Stimulated activated CD4-positive, alpha-beta T cell treated with anti-CD3 and anti-CD28 coated beads, Interleukin-15, amount 100 ng/mL, for 1 hour (primary cell): Measurements from ENCODE around the gene CBX2.

Source experiments
- DNase-seq, 2 donors: peaks; one replicate each; pipeline ENCODE4 v3.0.0-alpha.2; 2020; ENCODE audit warnings: low read depth in 1 of 2, low spot score in 1 of 2

Gene CBX2

DNA sequence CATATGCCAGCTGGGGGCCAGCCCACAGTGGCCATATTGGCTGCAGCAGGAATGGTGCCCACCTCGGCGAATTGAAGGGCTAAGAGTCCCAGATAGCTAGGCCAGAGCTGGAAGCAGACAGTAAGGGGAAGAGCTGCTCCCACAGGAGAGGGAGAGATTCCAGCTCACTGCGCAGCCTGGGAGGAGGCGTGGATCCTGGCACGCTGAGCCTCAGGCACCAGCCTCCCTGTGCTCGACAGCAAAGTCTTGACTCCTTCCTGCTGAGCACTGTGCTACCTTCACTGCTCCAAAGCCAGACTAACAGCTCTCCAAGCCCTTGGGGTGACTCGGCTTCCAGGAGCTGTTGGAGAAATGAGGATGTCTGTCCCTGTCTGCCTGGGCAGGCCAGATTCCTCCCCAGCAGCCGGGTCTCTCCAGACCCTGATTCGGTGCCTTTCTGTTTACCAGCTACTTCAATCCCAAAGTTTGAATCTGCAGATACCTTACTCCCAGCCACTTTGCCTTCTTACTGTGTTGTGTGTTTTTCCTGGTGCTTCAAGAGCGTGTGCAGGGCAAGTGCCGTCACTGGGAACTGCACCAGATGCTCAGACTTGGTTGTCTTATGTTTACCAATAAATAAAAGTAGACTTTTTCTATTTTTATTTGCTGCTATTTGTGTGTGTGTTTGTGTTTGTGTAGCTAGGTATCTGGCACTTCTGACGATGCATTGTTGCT lies 9.1 kb downstream of the CBX2 start:
- DNase-seq, result no peak

DNA sequence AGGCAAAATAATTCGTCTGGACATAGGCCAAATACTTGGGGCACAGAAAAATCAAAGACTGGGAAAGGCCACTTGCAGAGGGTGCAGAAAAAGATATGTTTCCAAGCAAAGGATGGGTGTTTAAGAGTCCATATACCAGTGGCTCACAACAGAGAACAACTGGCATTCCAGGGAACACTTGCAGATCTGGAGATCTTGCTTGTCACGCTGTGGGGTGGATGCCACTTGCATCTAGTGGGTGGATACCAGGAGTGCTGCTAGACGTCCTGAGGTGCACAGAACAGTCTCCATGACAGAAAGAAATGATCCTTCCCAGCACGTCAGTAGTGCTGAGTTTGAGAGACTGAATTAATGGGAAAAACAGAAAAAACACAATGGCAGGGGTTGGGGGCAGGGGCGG lies 10.5 kb downstream of the CBX2 start:
- DNase-seq, result no peak

DNA sequence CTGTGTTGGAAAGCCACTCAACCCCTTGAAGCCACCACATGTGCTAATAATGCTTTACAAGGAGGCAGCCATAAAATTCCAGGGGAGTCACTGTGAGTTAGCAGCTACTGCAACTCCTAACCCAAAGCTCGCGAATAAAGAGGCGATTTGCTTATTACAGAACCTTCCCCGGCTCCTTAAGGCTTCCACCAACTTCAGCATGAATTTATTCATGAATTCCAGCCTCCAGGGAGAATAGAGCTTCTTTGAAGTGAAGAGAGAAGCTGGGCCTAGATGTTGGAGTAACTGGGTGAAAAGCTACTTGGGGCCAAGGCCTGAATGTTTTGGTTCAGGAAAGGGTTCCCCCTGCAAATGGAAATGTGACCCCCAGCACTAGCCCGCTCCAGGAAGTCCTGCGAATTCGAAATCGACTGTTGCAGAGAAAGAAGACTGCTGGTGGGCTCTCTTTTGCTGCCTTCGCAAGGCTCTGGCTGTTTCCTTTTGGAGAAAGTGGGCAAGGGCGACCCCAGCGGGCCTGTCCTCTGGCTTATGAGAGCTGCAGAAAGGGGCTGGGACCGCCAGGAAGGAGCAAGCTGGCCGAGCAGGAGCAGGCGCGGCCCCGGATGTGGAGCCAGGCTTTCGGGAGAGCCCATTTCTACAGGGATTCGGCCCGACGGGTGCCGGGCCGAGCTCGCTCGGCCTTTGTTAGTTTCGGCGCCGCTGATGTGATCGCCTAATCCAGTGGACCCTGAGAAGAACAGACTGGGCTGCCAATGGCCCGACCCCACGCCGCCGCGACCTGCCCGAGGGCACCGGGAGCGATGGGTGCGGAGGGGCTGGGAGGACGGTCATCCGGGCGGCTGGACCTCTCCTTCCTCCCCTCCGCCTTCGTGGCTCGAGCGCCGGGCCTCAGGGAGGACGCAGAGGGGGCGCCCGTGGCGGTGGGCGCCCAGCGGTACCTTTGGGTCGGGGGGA lies 11.3 kb downstream of the CBX2 start:
- no peak for DNase-seq

DNA sequence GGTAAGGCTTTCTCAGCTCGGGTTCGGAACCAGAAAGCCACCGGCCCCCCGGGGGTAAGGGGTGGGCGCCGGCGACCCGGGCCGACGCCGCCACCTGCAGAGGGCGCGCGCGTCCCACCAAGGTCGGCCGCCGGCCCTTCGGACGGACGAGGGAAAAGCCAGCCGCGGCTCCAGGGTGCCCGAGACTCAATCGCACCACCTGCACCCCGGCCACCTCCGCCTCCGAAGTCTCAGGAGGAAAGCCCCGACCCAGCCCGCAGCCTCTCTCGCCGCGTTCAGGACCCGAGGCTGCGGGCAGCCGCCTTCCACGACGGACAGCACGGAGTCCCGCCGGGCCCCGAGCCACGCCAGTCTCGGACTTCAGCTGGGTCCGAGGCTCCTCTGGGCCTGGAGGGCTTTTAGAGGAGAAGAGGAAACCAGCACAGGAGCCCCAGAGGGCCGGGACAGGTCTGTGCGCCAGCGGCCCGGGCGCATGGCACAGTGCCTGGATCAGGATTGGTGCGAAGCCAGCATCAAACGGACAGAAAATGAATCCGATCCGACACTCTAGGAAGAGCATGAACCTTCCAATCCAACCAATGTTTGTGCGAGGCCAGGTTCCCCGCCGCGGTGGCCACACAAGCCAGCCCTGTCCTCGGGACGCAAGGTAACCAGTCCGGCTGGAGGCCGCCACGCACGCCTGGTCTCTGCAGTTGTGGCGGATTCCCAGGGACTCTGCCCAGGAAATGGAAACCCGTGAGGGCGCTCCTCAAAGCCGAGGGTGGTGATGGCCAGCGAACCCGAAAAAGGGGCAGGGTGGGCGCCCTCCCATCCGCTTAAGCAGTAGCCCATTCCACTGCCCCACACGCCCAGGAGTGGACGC lies 12.2 kb downstream of the CBX2 start:
- no peak for DNase-seq

DNA sequence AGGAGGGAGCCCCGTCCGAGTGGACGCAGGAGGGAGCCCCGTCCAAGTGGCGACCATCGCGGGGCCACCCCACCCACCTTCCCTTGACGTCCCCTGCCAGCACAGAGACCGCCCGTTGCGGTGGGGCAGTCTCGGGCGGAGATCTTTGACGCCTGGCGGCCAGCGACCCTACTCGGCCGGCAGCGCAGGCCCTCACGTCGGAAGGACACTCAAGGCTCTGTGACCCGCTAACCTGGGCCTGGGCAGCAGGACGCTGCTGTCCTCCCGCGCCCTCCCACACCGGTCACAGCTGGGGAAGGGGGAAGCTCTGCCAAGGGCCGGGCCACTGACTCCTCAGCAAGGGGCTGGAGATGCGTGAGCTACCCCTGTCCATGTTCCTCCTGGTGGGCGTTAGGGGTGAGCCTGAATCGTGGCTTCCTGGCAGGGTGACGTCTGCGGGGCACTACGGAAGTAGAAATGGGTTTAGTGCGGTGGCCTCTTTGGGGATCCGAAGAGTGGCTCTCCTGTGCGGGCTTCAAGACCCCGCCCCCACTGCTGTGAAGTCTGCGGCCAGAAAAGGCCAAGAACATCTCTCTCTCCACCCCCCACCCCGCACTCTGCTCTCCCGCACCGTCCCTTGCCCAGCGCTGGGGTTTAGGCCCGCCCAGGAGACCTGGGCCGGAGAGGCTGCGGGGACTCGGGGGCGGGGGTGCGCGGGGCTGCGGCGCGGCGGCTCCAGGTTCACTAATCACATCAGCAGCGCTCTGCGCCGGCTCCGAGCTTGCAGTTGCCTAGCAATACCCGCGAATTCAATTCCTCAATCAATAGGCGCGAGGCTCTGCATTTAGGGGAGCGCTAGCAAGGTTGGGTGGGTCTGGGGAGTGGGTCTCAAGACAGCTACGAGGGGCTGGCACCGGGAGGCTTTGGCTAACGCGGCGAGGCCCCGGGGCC lies 13.1 kb downstream of the CBX2 start:
- no peak for DNase-seq

DNA sequence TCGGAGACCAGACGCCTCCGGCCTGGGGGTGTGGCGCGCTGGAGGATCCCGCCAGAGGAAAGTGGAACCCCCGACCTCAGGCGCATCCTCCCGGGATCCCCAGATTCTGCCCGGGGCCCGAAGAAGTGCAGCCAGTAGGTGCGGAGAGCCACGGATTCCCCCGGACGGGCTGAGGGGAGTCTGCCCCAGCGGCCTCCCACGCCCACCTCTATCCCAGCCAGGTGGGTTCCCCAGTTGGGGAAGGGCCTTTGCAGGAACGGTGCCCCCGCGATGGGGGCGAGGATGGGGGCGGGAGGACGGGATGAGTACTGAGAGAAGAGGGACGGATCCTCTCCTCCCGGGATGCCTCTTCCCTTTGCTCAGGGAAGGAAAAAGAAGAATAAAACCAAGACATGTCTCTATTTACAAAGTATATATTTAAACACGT lies 13.8 kb downstream of the CBX2 start:
- no peak for DNase-seq

DNA sequence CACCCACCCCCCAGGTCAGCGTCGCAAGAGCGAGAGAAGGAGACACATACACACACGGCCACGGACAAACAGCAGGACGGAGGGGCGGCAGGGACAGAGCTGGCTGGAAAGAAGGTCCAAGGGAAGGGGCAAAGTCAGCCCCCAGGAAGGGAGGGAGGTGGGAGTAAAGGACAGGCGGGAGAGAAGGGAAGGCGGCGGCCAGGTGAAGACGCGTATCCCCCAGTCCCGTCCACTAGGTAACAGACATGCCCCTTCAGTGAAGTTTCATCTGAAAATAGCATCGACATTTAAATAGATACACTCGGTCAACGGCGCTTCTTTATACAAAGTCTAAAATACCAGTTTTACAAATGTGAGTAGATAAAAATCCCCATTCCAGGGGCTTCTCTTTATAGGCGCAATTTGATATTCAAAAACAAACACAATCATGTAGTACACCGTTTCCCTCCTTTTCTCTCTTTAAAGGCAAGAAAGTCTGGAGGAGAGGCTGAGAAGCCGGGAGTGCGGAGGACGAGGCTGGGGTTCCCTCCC lies 14.5 kb downstream of the CBX2 start:
- DNase-seq, result no peak

DNA sequence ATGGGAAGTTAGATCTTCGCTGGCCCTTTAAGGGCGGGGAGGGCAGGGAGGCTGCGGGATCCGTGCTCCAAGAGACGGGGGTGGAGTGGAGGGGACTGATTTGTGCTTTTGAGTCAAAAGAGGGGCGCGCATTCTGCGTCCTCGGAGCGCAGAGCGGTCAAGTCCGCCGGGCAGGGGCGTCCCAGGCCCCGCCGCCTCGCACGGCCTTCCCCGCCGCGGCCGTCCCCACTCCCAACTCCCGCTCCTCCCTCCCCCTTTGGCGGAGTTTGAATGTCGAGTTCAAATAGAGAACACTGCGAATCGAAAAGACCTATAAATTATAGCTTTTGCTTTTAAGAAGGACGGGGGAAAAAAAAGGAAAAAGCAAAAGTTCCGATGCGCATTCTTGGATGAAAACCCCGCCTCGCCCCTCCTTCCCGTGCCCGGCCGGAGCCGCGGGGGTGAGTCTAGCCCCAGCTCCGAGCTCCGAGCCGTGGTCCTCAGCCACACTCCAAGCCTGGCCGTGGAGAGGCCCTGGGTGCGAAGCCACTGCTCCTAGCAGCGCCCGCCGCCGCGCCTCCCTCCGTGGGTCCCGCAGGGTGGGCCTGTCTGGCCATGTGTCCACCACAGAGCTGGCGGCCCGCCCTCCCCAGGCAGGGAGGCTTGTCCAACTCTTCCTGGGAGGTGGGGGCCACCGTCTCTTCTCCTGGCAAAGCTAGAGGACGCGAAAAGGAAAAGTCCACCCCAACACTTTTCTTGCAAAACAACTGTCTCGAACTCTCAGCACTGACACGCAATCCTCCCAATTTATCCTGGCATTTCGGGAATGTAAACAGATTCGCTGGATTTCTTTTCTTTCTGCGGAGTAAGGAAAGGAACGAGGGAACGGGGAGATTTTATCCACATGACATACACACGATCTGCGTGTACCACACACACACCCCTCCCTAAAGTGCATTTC lies 15.3 kb downstream of the CBX2 start:
- no peak for DNase-seq

DNA sequence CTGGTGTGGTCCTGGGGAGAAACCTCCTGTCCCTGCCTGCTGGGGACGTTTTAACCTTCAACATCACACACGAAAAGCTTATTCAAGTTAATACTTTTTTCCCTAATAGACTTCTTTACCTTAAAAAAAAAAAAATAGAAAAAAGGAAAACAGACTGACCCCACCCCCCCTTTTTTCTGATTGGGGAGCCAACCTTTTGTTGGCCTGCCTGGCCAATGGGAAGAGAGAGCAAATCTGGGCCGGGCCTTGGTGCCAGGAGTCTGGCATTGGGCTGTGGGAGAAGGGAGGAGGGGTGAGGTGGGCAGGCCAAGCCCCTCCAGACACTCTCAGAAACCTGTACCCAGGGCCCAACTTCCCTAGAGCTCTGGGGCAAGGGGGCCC lies 16.0 kb downstream of the CBX2 start:
- no peak for DNase-seq

DNA sequence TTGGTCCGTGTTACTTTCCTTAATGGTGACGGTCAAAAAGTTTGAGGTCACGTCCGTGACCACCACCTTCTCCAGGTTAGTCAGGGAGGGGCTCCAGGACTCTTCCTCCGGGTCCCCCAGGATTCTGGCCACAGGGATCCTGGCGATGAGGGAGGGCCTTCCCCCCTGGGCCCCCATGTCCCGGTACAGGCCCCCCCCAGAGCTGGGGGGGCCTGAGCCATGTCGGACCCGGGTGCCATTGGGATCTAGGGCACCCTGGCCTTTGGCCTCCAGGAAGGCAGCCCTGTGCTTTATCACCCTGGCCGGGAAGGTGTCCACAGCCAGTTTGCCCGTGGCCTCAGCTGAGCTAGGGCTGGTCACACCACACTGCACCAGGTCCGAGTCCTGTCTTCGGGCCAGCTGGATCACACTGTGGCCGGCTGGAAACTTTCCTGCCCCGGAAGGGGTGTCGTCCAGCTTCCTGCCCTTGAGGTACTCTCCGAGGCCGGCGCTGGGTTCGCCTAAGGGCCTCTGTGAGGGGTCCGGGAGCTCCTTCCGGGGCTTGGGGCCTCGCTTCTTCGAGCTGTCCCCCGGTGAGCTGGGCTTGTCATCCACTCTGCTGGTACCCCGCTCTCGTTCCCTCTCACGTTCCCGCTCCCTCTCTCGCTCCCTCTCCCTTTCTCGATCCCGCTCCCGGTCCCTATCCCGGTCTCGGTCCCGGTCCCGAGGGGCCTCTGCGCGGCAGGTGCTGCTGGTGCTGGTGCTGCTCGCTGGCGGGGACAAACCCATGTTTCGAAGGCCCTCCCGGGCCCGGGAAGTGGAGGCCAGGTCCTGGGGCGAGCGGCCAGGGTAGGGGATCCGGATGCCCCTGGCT lies 16.9 kb downstream of the CBX2 start:
- DNase-seq, result no peak

DNA sequence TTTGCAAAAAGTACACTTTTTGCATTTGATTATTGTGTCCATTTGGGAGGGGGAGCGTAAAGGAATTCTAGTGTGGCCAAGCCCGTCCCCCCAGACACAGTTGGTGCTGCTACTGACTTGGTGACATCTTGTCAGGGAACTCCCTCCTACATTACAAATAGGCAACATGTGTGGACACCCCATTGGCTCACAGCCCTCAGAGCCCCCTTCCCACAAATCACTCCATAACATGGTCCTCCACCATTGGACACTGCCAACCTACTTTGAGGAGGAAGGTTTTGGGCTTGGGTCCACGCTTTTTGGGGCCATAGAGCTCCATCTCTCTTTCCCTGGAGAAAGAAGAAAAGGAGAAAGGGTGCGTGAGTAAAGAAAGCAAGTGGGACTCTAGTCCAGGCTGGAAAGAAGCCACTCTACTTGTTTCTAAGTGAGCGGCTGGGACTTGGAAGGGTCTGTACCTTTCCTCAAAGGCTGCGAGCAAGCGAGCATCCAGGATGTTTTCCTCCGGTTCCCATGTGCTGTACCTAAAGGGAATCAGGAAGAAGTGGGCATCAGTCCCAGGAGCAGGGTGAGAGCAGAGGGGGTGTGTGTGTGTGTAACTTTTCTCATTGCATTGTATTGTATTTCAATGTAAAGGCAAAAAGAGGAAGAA lies 18.0 kb downstream of the CBX2 start:
- no peak for DNase-seq

DNA sequence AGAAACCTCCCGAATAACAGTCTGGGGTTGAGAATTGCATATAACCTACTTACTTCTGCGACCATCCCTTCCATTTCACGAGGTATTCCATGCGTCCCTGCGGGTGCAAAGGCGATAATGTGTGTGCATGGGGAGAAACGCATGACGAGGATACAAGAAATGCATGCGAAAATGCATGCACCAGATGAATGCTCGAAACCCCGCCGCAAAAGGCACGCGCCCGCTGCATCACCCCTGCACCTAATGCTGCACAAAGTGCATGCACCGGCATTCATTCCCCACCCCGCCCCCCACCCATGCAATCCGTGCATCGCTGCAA lies 18.5 kb downstream of the CBX2 start:
- no peak for DNase-seq

DNA sequence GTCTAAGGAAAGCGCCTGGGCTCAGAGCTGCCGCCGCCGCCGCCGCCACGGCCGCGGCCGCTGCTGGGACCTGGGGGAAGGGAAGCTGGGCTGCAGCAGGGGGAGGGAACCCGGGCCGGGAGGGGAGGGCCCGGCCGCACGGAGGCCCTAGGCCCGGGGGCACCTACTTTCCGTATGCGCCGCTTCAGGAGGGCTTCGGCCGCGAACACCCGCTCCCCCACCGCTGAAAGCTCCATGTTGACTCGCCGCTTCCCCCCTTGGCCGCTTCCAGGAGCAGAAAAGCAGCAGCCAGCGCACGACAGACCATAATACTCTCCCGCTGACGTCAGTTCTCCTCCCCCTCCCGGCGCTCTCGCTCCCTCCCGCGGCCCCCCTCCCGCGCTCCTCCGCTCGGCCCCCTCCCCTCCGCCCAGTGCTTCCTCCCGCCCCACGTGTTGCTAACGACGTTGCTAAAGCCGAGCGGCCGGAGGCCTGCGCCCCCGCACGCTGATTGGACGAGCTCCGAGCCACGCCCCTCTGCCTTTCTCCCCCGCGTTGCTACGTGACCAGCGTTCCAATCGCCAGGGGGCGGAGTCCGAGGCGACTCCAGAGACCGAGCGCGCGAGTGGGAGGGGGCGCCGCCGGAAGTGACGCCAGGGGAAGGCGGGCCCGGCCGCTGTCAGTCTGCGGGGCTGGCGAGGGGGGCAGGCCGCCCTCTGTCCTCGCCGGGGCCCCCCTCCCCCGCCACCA lies 19.0 kb downstream of the CBX2 start, which contains the start of gene CBX8:
Gene CBX8, minus strand, starts transcription at position 315 of the 729 bp plus-strand sequence. Its CDS starts 79 bp downstream, at position 236.
- DNase-seq, result peak; percentile 97

DNA sequence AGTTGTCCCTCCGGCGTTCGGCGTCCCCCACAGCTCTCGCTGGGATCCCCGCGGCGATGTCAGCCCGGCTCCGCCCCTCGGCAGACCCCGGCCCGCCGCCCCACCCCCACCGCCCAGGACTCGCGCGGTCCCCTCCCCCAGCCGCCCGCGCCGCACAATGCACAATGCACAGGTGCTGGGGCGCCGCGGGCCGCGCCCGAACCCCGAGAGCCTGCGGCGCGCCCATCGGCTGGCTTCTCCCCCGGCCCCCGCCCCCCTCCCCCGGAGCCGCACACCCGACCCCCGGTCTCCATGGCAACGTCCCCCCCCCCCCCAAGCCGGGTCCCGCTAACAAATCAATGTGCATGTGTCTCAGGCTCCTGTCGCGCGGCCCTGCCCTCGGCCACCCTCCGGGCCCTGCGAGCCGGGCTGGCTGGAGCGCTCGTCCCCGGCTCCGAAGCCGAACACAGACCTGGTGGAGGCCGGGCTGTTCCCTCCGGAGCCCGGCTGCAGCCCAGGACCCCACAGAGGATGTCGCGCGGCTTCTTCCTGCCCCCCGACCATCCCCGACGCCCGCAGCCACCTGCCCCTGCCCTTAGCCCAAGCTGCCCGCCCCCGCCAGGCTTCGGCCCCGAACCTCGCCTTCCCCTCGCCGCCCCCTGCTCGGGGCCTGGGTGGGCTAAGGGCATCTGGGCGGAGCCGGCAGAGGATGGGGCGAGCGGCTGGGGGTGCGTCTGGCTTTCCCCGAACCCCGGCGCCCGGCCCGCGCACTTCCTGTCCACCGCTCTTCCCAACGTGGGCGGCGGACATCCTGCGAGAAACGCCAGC lies 19.7 kb downstream of the CBX2 start:
- no peak for DNase-seq

DNA sequence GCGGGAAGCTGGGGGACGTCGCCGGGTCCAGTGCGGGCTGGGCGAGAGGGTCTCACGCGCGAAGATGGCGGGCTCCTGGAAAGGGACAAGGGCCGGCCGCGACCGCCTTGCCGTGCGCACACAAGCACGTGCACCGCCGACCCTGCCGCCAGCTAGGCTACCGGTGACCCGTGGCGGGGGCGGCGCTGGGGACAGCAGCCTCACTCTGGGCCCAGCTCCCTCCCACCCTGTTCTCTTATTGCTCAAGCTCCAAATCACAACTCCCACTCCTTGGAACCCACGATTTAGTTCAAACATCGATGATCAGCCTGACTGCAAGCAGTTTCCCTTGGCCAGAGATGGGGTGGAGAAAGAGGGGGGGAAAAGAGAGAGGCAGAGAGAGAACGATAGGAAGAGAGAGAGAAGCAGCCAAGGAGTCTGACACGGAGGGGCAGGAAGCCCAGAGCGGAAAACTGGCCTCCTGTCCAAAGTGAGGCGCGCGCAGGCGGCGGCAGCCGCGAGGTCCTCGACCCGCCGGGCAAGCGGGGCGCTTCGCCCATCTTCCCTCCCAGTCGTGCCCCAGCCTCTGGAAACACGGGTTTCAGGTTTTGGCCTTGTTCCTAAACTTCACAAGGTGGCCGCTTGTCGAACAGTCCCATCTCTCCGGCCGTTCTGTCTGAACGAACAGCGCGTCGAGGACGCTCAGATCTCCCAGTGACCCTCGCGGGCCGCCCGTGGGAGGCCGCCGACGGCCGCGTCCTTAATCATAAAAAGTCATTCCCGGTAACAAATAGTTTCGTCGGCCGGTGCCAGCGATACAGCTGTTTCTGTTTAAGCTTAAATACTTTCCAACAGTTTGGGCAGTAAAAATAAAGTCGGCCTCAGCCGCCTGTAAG lies 20.6 kb downstream of the CBX2 start:
- DNase-seq, result no peak
